ENCODE measurements around the gene OVCA2. TPM values are rescaled to one million over a fixed set of nuclear protein-coding genes. Genes with fewer than 3 reads are reported as not detected.
A peak's percentile ranks its signal among the peaks of the same experiment; 100 is the strongest.

The OVCA2 gene
- total RNA-seq, 1 donor from 2014 or later: 32.7 TPM

- H3K4me3 Mint-ChIP-seq (ENCODE audit: unreplicated experiment): peak overlapping the region; percentile 28
- H3K27ac Mint-ChIP-seq (ENCODE audit: unreplicated experiment): no peak overlapping the region
- H3K36me3 Mint-ChIP-seq (ENCODE audit: low read depth, unreplicated experiment): peaks cover 41% of the 10 kb centered on the region
- peaks cover 4% of the 10 kb centered on the region for H3K27me3 Mint-ChIP-seq (ENCODE audit: unreplicated experiment)
- no peak for TF ChIP-seq CTCF (IDR thresholded peaks at IDR 0.05; ENCODE audit: unreplicated experiment)
- H3K9me3 Mint-ChIP-seq (ENCODE audit: unreplicated experiment): no peaks in the 10 kb centered on the region
- no peak for DNase-seq (ENCODE audit: low spot score)
- H3K4me1 Mint-ChIP-seq (ENCODE audit: unreplicated experiment): peaks cover 20% of the 10 kb centered on the region
These were observed 39.7 kb downstream of the OVCA2 start for GRCh38 chr17:2081564-2081963.

- no peak overlapping the region for H3K27ac Mint-ChIP-seq (ENCODE audit: unreplicated experiment)
These were observed 40.4 kb downstream of the OVCA2 start for GRCh38 chr17:2082003-2082781.

GRCh38 chr17:2083613-2084035 lies 41.8 kb downstream of the OVCA2 start:
- peaks cover 41% of the 10 kb centered on the region for H3K4me1 Mint-ChIP-seq (ENCODE audit: unreplicated experiment)
- no peak for TF ChIP-seq CTCF (IDR thresholded peaks at IDR 0.05; ENCODE audit: unreplicated experiment)
- H3K27me3 Mint-ChIP-seq (ENCODE audit: unreplicated experiment): peaks cover 7% of the 10 kb centered on the region
- no peaks in the 10 kb centered on the region for H3K9me3 Mint-ChIP-seq (ENCODE audit: unreplicated experiment)
- H3K36me3 Mint-ChIP-seq (ENCODE audit: low read depth, unreplicated experiment): peaks cover 33% of the 10 kb centered on the region
- H3K27ac Mint-ChIP-seq (ENCODE audit: unreplicated experiment): no peak overlapping the region
- DNase-seq (ENCODE audit: low spot score): no peak
- H3K4me3 Mint-ChIP-seq (ENCODE audit: unreplicated experiment): peak overlapping the region; percentile 75

More at GRCh38 chr17:2082003-2082781, 40.4 kb downstream of the OVCA2 start:
- Mint-ChIP-seq H3K36me3 (ENCODE audit: low read depth, unreplicated experiment) (peaks cover 38% of the 10 kb centered on the region), H3K9me3 (ENCODE audit: unreplicated experiment) (no peaks in the 10 kb centered on the region), H3K4me3 (ENCODE audit: unreplicated experiment) (peak overlapping the region; percentile 28), H3K27me3 (ENCODE audit: unreplicated experiment) (peaks cover 6% of the 10 kb centered on the region), H3K4me1 (ENCODE audit: unreplicated experiment) (peaks cover 26% of the 10 kb centered on the region)
- no peak for DNase-seq (ENCODE audit: low spot score)
- no peak for TF ChIP-seq CTCF (IDR thresholded peaks at IDR 0.05; ENCODE audit: unreplicated experiment)

- Mint-ChIP-seq H3K4me1 (ENCODE audit: unreplicated experiment) (peaks cover 46% of the 10 kb centered on the region), H3K4me3 (ENCODE audit: unreplicated experiment) (peak overlapping the region; percentile 34), H3K27me3 (ENCODE audit: unreplicated experiment) (peaks cover 7% of the 10 kb centered on the region), H3K27ac (ENCODE audit: unreplicated experiment) (peak overlapping the region; percentile 53), H3K36me3 (ENCODE audit: low read depth, unreplicated experiment) (peaks cover 29% of the 10 kb centered on the region), H3K9me3 (ENCODE audit: unreplicated experiment) (no peaks in the 10 kb centered on the region)
- TF ChIP-seq CTCF (IDR thresholded peaks at IDR 0.05; ENCODE audit: unreplicated experiment): no peak
- no peak for DNase-seq (ENCODE audit: low spot score)
These were observed 42.4 kb downstream of the OVCA2 start for GRCh38 chr17:2084036-2084765.
